GM23338 (cell line): ENCODE measurements around the gene MDN1. TPM values are rescaled to one million over a fixed set of nuclear protein-coding genes. Genes with fewer than 3 reads are reported as not detected.
"Not testable (repeated sequence)": the region's sequence is repeated elsewhere in the genome, so short reads cannot be mapped to it uniquely, and the experiment has no call there.

Experiments
- ATAC-seq: fragments of 200-7000 bp; cut with Tn5 transposase; 3 replicates; pipeline ENCODE4 v1.9.1; 2020
- DNase-seq: peaks from one replicate; pipeline ENCODE4 v3.0.0-alpha.2; 2015; ENCODE audit warnings: low spot score
- H2AFZ ChIP-seq: fragments of 200-600 bp; sonication (generic); 2 replicates; pipeline ENCODE4 v1.8.0; 2016; ENCODE audit warnings: antibody characterized with exemption, mild to moderate bottlenecking, moderate library complexity
- H3F3A ChIP-seq: fragments of 200-600 bp; sonication (generic); replicated peaks from 2 replicates; pipeline ENCODE4 v1.8.0; 2017; ENCODE audit warnings: antibody characterized with exemption, mixed run types, low read depth
- H3K27ac ChIP-seq: fragments of 200-600 bp; sonication (generic); 2 replicates; pipeline ENCODE4 v1.6.1; 2016; ENCODE audit warnings: low read depth
- H3K27me3 ChIP-seq: fragments of 200-600 bp; sonication (generic); 2 replicates; pipeline ENCODE4 v1.8.0; 2016; ENCODE audit warnings: mild to moderate bottlenecking, mixed run types, moderate library complexity; ENCODE audit not compliant: insufficient read depth
- H3K36me3 ChIP-seq: fragments of 200-600 bp; sonication (generic); 2 replicates; pipeline ENCODE4 v1.8.0; 2016; ENCODE audit warnings: mild to moderate bottlenecking; ENCODE audit not compliant: insufficient read depth
- H3K4me1 ChIP-seq: fragments of 200-600 bp; sonication (generic); 2 replicates; pipeline ENCODE4 v1.8.0; 2016; ENCODE audit warnings: mild to moderate bottlenecking, moderate library complexity; ENCODE audit not compliant: insufficient read depth
- H3K4me2 ChIP-seq: fragments of 200-600 bp; sonication (generic); 2 replicates; pipeline ENCODE4 v1.7.1; 2017; ENCODE audit warnings: mixed run types
- H3K4me3 ChIP-seq: fragments of 200-600 bp; sonication (generic); 2 replicates; pipeline ENCODE4 v1.6.1; 2016; ENCODE audit warnings: mixed run types
- H3K79me2 ChIP-seq: fragments of 200-600 bp; sonication (generic); replicated peaks from 2 replicates; pipeline ENCODE4 v1.8.0; 2017; ENCODE audit warnings: mild to moderate bottlenecking; ENCODE audit not compliant: insufficient read depth
- H3K9me2 ChIP-seq: fragments of 200-600 bp; sonication (generic); 2 replicates; pipeline ENCODE4 v1.8.0; 2017; ENCODE audit not compliant: insufficient read depth
- H4K20me1 ChIP-seq: fragments of 200-600 bp; sonication (generic); replicated peaks from 2 replicates; pipeline ENCODE4 v1.8.0; 2017; ENCODE audit warnings: mild to moderate bottlenecking; ENCODE audit not compliant: insufficient read depth
- H3K27ac Mint-ChIP-seq: 2 replicates; pipeline ENCODE4 v1.8.0; 2020; ENCODE audit warnings: inconsistent platforms, mild to moderate bottlenecking, moderate library complexity, mixed read lengths
- H3K27me3 Mint-ChIP-seq: 3 replicates; pipeline ENCODE4 v1.8.0; 2022; ENCODE audit warnings: low read depth, mild to moderate bottlenecking, moderate library complexity, mixed read lengths, inconsistent platforms; ENCODE audit not compliant: insufficient read depth, poor library complexity
- H3K36me3 Mint-ChIP-seq: 3 replicates; pipeline ENCODE4 v1.8.0; 2021; ENCODE audit warnings: low read depth, mild to moderate bottlenecking, inconsistent platforms, moderate library complexity, mixed read lengths
- H3K4me1 Mint-ChIP-seq: 3 replicates; pipeline ENCODE4 v1.8.0; 2020; ENCODE audit warnings: mild to moderate bottlenecking, inconsistent platforms, mixed read lengths
- H3K4me3 Mint-ChIP-seq: 3 replicates; pipeline ENCODE4 v1.8.0; 2021; ENCODE audit warnings: moderate library complexity, mild to moderate bottlenecking, inconsistent platforms, mixed read lengths
- H3K9me3 Mint-ChIP-seq: 3 replicates; pipeline ENCODE4 v1.8.0; 2020; ENCODE audit warnings: moderate library complexity, mild to moderate bottlenecking, inconsistent platforms, mixed read lengths
- CREB1 ChIP-seq: fragments of 250-450 bp; sonication (Bioruptor Pico); IDR thresholded peaks from 2 replicates; pipeline ENCODE4 v1.5.0; 2020; ENCODE audit warnings: low read depth, mild to moderate bottlenecking, moderate library complexity
- EZH2 ChIP-seq: fragments of 200-600 bp; sonication (generic); IDR thresholded peaks from one replicate; pipeline ENCODE4 v1.8.0; 2017; ENCODE audit warnings: antibody characterized with exemption, mild to moderate bottlenecking, low read depth; ENCODE audit not compliant: unreplicated experiment
- EZH2phosphoT487 ChIP-seq: fragments of 200-600 bp; sonication (generic); IDR thresholded peaks from one replicate; pipeline ENCODE4 v1.8.1; 2018; ENCODE audit warnings: antibody characterized with exemption; ENCODE audit not compliant: unreplicated experiment
- JUNB ChIP-seq: IDR thresholded peaks from one replicate; pipeline ENCODE4 v1.6.1; 2016; ENCODE audit warnings: antibody characterized with exemption; ENCODE audit not compliant: unreplicated experiment
- NANOG ChIP-seq: IDR thresholded peaks from 2 replicates; pipeline ENCODE4 v1.6.1; 2016; ENCODE audit warnings: antibody characterized with exemption, borderline replicate concordance
- POLR2AphosphoS5 ChIP-seq: IDR thresholded peaks from 2 replicates; pipeline ENCODE4 v1.6.1; 2016; ENCODE audit warnings: antibody characterized with exemption, low read depth
- STAT1 ChIP-seq: IDR thresholded peaks from one replicate; pipeline ENCODE4 v1.6.1; 2016; ENCODE audit warnings: antibody characterized with exemption; ENCODE audit not compliant: unreplicated experiment
- ZNF114 ChIP-seq: fragments of 250-450 bp; sonication (Bioruptor Pico); IDR thresholded peaks from 2 replicates; pipeline ENCODE4 v1.5.0; 2020; ENCODE audit warnings: mild to moderate bottlenecking, moderate library complexity
- ZNF331 ChIP-seq: fragments of 250-450 bp; sonication (Bioruptor Pico); IDR thresholded peaks from 2 replicates; pipeline ENCODE4 v1.5.0; 2020; ENCODE audit warnings: low read depth, mild to moderate bottlenecking, moderate library complexity
- polyA plus RNA-seq: library from polyadenylated mRNA; unstranded; fragments of >200 nt; fragmentation: Nextera tagmentation; extraction: Ambion mirVana; gene quantifications from 2 replicates; pipeline ENCODE4 v1.2.1, GENCODE V29; 2016
- total RNA-seq: library from RNA; depleted of rRNA; stranded (reverse); fragments of >200 nt; shearing (Covaris generic); gene quantifications from 2 replicates; pipeline ENCODE4 v1.2.3, GENCODE V29; 2014
- TF ChIP-seq, protein P1 (sequence below), 2 experiments: fragments of 200-600 bp in 1 of 2; sonication (generic) in 1 of 2; conservative IDR thresholded peaks; 2 replicates each; pipeline versions ENCODE4 v1.5.1 to v1.6.1; 2016 to 2017; ENCODE audit warnings: antibody characterized with exemption in 2 of 2, low read depth in 2 of 2, mild to moderate bottlenecking in 2 of 2, moderate library complexity in 1 of 2
- TF ChIP-seq, protein P2 (sequence below): fragments of 250-450 bp; sonication (Bioruptor Pico); IDR thresholded peaks from 2 replicates; pipeline ENCODE4 v1.5.0; 2020; ENCODE audit warnings: mild to moderate bottlenecking, moderate library complexity
- TF ChIP-seq, protein P3 (sequence below): IDR thresholded peaks from 2 replicates; pipeline ENCODE4 v1.6.1; 2016; ENCODE audit warnings: antibody characterized with exemption

The MDN1 gene
- total and polyA plus RNA-seq, 2 experiments from 2014 or later = 165 to 217 TPM

DNA sequence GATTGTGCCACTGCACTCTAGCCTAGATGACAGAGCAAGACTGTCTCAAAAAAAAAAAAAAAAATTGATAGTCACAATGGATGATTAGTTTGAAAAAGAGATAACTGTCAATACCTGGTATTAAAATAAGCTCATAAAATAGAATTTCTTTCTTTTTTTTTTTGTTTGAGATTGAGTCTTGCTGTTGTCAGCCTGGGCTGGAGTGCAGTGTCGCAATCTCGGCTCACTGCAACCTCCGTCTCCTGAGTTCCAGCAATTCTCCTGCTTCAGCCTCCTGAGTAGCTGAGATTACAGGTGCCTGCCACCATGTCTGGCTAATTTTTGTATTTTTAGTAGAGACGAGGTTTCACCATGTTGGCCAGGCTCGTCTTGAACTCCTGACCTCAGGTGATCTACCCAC is 27.9 kb upstream of the MDN1 start:
- H3K4me3 ChIP-seq, H2AFZ ChIP-seq, H3K4me2 ChIP-seq, H3K27ac ChIP-seq, H3K27me3 ChIP-seq, H3K9me2 ChIP-seq, H3K27ac Mint-ChIP-seq, H3K4me1 ChIP-seq, H3K4me3 Mint-ChIP-seq, H3K4me1 Mint-ChIP-seq, H3F3A ChIP-seq, ATAC-seq, H3K27me3 Mint-ChIP-seq, H3K9me3 Mint-ChIP-seq, DNase-seq: not testable (repeated sequence)
- H3K36me3 Mint-ChIP-seq = peaks cover 42% of the 10 kb centered on the region
- Histone ChIP-seq H4K20me1 (peaks cover 37% of the 10 kb centered on the region), H3K79me2 (peaks cover 95% of the 10 kb centered on the region), H3K36me3 (peaks cover 16% of the 10 kb centered on the region; the same call in 1 of the 2 replicates)

DNA sequence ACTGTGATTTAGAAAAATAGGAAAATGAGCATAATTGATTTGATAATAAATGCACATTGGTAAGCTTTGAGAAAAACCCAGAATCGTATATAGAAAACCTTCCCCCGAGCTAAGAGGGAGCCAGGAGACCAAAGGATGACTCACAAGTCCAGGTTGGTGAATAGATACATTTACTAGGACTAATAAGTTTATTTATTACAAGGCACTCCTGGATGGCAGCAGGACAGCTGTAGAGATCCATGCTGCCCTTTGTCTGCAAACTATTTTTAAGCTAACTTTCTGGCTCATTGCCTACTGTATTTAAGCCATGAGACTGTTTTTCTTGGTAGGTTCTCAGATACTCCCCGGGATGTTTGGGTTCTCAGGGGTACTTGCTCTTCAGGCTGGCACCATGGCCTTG is 23.5 kb upstream of the MDN1 start:
- Histone ChIP-seq H3K79me2 (peaks cover 97% of the 10 kb centered on the region), H2AFZ (no peak overlapping the region), H3K4me3 (no peak overlapping the region), H3K9me2 (no peaks in the 10 kb centered on the region), H3K27ac (no peak overlapping the region), H3K4me2 (no peak overlapping the region), H3K27me3 (no peaks in the 10 kb centered on the region), H3F3A (no peaks in the 10 kb centered on the region), H3K4me1 (no peaks in the 10 kb centered on the region), H4K20me1 (peaks cover 45% of the 10 kb centered on the region), H3K36me3 (peaks cover 17% of the 10 kb centered on the region)
- no peak for ATAC-seq
- peaks cover 4% of the 10 kb centered on the region; the same call in 2 of the 3 replicates for H3K4me1 Mint-ChIP-seq
- no peak for DNase-seq
- H3K9me3 Mint-ChIP-seq = no peaks in the 10 kb centered on the region
- no peak overlapping the region for H3K4me3 Mint-ChIP-seq
- H3K36me3 Mint-ChIP-seq = peaks cover 24% of the 10 kb centered on the region
- peaks cover 4% of the 10 kb centered on the region for H3K27me3 Mint-ChIP-seq
- peak overlapping the region; percentile 57; the same call in 1 of the 2 replicates for H3K27ac Mint-ChIP-seq
- TF ChIP-seq, protein P1, sequence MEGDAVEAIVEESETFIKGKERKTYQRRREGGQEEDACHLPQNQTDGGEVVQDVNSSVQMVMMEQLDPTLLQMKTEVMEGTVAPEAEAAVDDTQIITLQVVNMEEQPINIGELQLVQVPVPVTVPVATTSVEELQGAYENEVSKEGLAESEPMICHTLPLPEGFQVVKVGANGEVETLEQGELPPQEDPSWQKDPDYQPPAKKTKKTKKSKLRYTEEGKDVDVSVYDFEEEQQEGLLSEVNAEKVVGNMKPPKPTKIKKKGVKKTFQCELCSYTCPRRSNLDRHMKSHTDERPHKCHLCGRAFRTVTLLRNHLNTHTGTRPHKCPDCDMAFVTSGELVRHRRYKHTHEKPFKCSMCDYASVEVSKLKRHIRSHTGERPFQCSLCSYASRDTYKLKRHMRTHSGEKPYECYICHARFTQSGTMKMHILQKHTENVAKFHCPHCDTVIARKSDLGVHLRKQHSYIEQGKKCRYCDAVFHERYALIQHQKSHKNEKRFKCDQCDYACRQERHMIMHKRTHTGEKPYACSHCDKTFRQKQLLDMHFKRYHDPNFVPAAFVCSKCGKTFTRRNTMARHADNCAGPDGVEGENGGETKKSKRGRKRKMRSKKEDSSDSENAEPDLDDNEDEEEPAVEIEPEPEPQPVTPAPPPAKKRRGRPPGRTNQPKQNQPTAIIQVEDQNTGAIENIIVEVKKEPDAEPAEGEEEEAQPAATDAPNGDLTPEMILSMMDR (conservative IDR thresholded peaks at IDR 0.05; ENCODE audit: low read depth in 2 of 2) = no peak
- TF ChIP-seq NANOG (no peak), EZH2 (no peak), POLR2AphosphoS5 (no peak), CREB1 (CRISPR knock-in tag) (no peak), STAT1 (no peak), JUNB (no peak), ZNF331 (CRISPR knock-in tag) (no peak), EZH2phosphoT487 (no peak), ZNF114 (CRISPR knock-in tag) (no peak)
- TF ChIP-seq, protein P2, sequence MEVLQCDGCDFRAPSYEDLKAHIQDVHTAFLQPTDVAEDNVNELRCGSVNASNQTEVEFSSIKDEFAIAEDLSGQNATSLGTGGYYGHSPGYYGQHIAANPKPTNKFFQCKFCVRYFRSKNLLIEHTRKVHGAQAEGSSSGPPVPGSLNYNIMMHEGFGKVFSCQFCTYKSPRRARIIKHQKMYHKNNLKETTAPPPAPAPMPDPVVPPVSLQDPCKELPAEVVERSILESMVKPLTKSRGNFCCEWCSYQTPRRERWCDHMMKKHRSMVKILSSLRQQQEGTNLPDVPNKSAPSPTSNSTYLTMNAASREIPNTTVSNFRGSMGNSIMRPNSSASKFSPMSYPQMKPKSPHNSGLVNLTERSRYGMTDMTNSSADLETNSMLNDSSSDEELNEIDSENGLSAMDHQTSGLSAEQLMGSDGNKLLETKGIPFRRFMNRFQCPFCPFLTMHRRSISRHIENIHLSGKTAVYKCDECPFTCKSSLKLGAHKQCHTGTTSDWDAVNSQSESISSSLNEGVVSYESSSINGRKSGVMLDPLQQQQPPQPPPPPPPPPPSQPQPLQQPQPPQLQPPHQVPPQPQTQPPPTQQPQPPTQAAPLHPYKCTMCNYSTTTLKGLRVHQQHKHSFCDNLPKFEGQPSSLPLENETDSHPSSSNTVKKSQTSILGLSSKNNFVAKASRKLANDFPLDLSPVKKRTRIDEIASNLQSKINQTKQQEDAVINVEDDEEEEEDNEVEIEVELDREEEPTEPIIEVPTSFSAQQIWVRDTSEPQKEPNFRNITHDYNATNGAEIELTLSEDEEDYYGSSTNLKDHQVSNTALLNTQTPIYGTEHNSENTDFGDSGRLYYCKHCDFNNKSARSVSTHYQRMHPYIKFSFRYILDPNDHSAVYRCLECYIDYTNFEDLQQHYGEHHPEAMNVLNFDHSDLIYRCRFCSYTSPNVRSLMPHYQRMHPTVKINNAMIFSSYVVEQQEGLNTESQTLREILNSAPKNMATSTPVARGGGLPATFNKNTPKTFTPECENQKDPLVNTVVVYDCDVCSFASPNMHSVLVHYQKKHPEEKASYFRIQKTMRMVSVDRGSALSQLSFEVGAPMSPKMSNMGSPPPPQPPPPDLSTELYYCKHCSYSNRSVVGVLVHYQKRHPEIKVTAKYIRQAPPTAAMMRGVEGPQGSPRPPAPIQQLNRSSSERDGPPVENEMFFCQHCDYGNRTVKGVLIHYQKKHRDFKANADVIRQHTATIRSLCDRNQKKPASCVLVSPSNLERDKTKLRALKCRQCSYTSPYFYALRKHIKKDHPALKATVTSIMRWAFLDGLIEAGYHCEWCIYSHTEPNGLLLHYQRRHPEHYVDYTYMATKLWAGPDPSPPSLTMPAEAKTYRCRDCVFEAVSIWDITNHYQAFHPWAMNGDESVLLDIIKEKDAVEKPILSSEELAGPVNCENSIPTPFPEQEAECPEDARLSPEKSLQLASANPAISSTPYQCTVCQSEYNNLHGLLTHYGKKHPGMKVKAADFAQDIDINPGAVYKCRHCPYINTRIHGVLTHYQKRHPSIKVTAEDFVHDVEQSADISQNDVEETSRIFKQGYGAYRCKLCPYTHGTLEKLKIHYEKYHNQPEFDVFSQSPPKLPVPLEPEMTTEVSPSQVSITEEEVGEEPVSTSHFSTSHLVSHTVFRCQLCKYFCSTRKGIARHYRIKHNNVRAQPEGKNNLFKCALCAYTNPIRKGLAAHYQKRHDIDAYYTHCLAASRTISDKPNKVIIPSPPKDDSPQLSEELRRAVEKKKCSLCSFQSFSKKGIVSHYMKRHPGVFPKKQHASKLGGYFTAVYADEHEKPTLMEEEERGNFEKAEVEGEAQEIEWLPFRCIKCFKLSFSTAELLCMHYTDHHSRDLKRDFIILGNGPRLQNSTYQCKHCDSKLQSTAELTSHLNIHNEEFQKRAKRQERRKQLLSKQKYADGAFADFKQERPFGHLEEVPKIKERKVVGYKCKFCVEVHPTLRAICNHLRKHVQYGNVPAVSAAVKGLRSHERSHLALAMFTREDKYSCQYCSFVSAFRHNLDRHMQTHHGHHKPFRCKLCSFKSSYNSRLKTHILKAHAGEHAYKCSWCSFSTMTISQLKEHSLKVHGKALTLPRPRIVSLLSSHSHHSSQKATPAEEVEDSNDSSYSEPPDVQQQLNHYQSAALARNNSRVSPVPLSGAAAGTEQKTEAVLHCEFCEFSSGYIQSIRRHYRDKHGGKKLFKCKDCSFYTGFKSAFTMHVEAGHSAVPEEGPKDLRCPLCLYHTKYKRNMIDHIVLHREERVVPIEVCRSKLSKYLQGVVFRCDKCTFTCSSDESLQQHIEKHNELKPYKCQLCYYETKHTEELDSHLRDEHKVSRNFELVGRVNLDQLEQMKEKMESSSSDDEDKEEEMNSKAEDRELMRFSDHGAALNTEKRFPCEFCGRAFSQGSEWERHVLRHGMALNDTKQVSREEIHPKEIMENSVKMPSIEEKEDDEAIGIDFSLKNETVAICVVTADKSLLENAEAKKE = no peak
- TF ChIP-seq, protein P3, sequence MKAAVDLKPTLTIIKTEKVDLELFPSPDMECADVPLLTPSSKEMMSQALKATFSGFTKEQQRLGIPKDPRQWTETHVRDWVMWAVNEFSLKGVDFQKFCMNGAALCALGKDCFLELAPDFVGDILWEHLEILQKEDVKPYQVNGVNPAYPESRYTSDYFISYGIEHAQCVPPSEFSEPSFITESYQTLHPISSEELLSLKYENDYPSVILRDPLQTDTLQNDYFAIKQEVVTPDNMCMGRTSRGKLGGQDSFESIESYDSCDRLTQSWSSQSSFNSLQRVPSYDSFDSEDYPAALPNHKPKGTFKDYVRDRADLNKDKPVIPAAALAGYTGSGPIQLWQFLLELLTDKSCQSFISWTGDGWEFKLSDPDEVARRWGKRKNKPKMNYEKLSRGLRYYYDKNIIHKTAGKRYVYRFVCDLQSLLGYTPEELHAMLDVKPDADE = no peak
